SU-DHL-6 (cell line): ENCODE measurements around the gene RIC8A.
A peak's percentile ranks its signal among the peaks of the same experiment; 100 is the strongest.

ENCODE experiments used
- H2AFZ ChIP-seq: fragments of 200-600 bp; sonication (generic); 2 replicates; pipeline ENCODE4 v1.6.1; 2014; ENCODE audit warnings: low read depth, mild to moderate bottlenecking, moderate library complexity, mixed read lengths, antibody characterized with exemption, low read length; ENCODE audit not compliant: severe bottlenecking
- H3F3A ChIP-seq: fragments of 200-600 bp; shearing (Covaris generic); 2 replicates; pipeline ENCODE4 v1.6.0; 2016; ENCODE audit warnings: antibody characterized with exemption, mild to moderate bottlenecking; ENCODE audit not compliant: insufficient read depth
- H3K27ac ChIP-seq: fragments of 200-600 bp; sonication (generic); 2 replicates; pipeline ENCODE4 v1.5.1; 2016; ENCODE audit warnings: low read depth, mild to moderate bottlenecking, low read length, moderate library complexity, mixed read lengths
- H3K27me3 ChIP-seq: fragments of 200-600 bp; sonication (generic), shearing (Covaris generic); 2 replicates; pipeline ENCODE4 v1.6.0; 2014; ENCODE audit warnings: mild to moderate bottlenecking, low read length
- H3K36me3 ChIP-seq: fragments of 200-600 bp; sonication (generic); 2 replicates; pipeline ENCODE4 v1.6.1; 2014; ENCODE audit warnings: mild to moderate bottlenecking, low read length, mixed read lengths
- H3K4me2 ChIP-seq: fragments of 300-600, 200-600 bp; shearing (Covaris generic), sonication (generic); 2 replicates; pipeline ENCODE4 v1.6.0; 2014; ENCODE audit warnings: low read length, low read depth, mild to moderate bottlenecking; ENCODE audit not compliant: poor library complexity, severe bottlenecking
- H3K4me3 ChIP-seq: fragments of 200-600 bp; sonication (generic); 2 replicates; pipeline ENCODE4 v1.5.1; 2014; ENCODE audit warnings: antibody characterized with exemption, low read length, mild to moderate bottlenecking, mixed read lengths; ENCODE audit not compliant: insufficient read depth, poor library complexity, severe bottlenecking
- H3K79me2 ChIP-seq: fragments of 200-600 bp; sonication (generic); 2 replicates; pipeline ENCODE4 v1.6.1; 2014; ENCODE audit warnings: mild to moderate bottlenecking, low read length, moderate library complexity; ENCODE audit not compliant: insufficient read depth
- H3K9ac ChIP-seq: fragments of 200-600 bp; sonication (generic); 2 replicates; pipeline ENCODE4 v1.7.0; 2014; ENCODE audit warnings: mild to moderate bottlenecking, low read length
- H3K9me2 ChIP-seq: fragments of 200-600 bp; sonication (generic); replicated peaks from 2 replicates; pipeline ENCODE4 v1.6.1; 2014; ENCODE audit warnings: low read length; ENCODE audit not compliant: insufficient read depth
- H3K9me3 ChIP-seq: fragments of 200-600 bp; sonication (generic); 2 replicates; pipeline ENCODE4 v1.6.1; 2014; ENCODE audit warnings: low read length, mixed read lengths; ENCODE audit not compliant: insufficient read depth
- H4K20me1 ChIP-seq: fragments of 200-600 bp; sonication (generic); 2 replicates; pipeline ENCODE4 v1.6.1; 2014; ENCODE audit warnings: low read depth, mild to moderate bottlenecking, antibody characterized with exemption, low read length, moderate library complexity, mixed read lengths
- EZH2phosphoT487 ChIP-seq: fragments of 200-600 bp; sonication (generic), shearing (Covaris generic); conservative IDR thresholded peaks from 2 replicates; pipeline ENCODE4 v1.6.1; 2018; ENCODE audit warnings: mild to moderate bottlenecking, antibody characterized with exemption, low read length, moderate library complexity, mixed read lengths
- TF ChIP-seq, protein P1 (sequence below): fragments of 200-600 bp; sonication (generic); IDR thresholded peaks from one replicate; pipeline ENCODE4 v1.5.1; 2017; ENCODE audit warnings: antibody characterized with exemption, mild to moderate bottlenecking, low read length, moderate library complexity; ENCODE audit not compliant: insufficient read depth, poor library complexity, severe bottlenecking

Gene RIC8A

DNA sequence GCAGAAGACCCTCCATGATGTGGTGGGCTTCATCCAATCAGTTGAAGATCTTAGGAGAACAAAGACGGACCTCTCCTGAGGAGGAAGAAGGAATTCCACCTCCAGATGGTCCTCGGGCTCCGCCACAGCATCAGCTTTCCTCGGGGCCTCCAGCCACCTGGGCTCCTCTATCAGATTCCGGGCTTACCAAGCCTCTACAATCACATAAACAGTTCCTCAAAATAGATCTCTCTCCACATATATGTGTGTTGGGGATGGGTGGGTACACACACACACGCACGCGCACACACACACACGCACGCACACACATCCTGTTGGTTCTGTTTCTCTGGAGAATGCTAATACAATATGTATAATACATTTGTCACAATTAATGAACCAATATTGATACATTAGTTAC lies 51.9 kb downstream of the RIC8A start:
- H3K79me2 ChIP-seq = no peaks in the 10 kb centered on the region
- H3K9me2 ChIP-seq = no peaks in the 10 kb centered on the region
- H3F3A ChIP-seq = peaks cover 10% of the 10 kb centered on the region
- no peaks in the 10 kb centered on the region for H3K27me3 ChIP-seq
- H4K20me1 ChIP-seq = no peaks in the 10 kb centered on the region
- no peak overlapping the region for H2AFZ ChIP-seq
- no peaks in the 10 kb centered on the region for H3K9me3 ChIP-seq
- H3K9ac ChIP-seq = no peak overlapping the region
- no peak for TF ChIP-seq EZH2phosphoT487
- TF ChIP-seq, protein P1, sequence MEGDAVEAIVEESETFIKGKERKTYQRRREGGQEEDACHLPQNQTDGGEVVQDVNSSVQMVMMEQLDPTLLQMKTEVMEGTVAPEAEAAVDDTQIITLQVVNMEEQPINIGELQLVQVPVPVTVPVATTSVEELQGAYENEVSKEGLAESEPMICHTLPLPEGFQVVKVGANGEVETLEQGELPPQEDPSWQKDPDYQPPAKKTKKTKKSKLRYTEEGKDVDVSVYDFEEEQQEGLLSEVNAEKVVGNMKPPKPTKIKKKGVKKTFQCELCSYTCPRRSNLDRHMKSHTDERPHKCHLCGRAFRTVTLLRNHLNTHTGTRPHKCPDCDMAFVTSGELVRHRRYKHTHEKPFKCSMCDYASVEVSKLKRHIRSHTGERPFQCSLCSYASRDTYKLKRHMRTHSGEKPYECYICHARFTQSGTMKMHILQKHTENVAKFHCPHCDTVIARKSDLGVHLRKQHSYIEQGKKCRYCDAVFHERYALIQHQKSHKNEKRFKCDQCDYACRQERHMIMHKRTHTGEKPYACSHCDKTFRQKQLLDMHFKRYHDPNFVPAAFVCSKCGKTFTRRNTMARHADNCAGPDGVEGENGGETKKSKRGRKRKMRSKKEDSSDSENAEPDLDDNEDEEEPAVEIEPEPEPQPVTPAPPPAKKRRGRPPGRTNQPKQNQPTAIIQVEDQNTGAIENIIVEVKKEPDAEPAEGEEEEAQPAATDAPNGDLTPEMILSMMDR = no peak
- H3K4me2 ChIP-seq = no peak overlapping the region
- no peak overlapping the region for H3K27ac ChIP-seq
- no peaks in the 10 kb centered on the region for H3K36me3 ChIP-seq
- no peak overlapping the region for H3K4me3 ChIP-seq

DNA sequence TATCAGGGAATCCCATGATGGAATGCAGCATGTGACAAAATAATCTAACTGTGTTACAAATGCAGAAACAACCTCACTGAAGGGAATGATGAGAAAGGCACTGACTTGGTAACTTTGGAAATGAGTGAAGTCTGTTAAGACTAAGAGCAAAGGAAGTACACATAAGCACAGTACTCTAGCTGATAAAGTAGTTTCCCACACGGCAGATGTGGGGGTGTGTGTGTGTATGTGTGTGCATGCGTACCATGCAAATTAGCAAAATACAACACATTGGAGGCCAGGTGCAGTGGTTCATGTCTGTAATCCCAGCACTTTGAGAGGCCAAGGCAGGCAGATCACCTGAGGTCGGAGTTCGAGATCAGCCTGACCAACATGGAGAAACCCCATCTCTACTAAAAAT lies 54.1 kb downstream of the RIC8A start:
- Histone ChIP-seq H3K9me2 (no peaks in the 10 kb centered on the region), H3K79me2 (no peaks in the 10 kb centered on the region), H3K9ac (no peak overlapping the region), H3K4me2 (peak overlapping the region; percentile 21), H3K27ac (no peak overlapping the region), H3K36me3 (no peaks in the 10 kb centered on the region), H3K4me3 (no peak overlapping the region), H3K9me3 (no peaks in the 10 kb centered on the region), H2AFZ (no peak overlapping the region), H3F3A (peaks cover 13% of the 10 kb centered on the region), H4K20me1 (no peaks in the 10 kb centered on the region), H3K27me3 (no peaks in the 10 kb centered on the region)
- TF ChIP-seq, protein P1 = no peak
- no peak for TF ChIP-seq EZH2phosphoT487
